NB4 (cell line): Measurements from ENCODE around the gene NTM.

Source experiments
- POLR2A ChIP-seq: IDR thresholded peaks from 2 replicates; pipeline ENCODE4 v1.6.1; 2011; ENCODE audit warnings: mild to moderate bottlenecking; ENCODE audit not compliant: insufficient read length; ENCODE audit errors: extremely low read depth
- TF ChIP-seq, protein P1 (sequence below): IDR thresholded peaks from one replicate; pipeline ENCODE4 v1.5.1; 2012; ENCODE audit warnings: low read depth, low read length

DNA sequence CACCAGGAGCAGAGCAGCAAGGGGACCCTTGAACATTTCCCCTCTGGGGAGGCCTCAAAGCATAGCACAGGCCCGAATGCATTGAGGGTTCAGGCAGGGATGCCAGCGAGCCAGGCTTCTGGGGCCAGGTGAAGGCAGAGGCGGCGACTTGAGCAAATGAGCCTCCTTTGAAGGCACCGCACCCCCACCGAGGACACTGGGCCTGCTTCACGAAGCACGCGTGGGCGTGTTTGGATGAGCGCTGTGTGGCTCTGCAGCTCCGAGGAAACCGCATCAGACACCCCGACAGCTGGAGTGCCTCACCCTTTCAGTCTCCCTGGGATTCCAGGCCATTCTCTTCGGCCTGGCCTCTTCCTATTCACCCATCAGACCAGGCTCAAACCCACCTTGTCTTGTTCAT is 301.8 kb downstream of the NTM start:
- no peak for TF ChIP-seq POLR2A
- TF ChIP-seq, protein P1, sequence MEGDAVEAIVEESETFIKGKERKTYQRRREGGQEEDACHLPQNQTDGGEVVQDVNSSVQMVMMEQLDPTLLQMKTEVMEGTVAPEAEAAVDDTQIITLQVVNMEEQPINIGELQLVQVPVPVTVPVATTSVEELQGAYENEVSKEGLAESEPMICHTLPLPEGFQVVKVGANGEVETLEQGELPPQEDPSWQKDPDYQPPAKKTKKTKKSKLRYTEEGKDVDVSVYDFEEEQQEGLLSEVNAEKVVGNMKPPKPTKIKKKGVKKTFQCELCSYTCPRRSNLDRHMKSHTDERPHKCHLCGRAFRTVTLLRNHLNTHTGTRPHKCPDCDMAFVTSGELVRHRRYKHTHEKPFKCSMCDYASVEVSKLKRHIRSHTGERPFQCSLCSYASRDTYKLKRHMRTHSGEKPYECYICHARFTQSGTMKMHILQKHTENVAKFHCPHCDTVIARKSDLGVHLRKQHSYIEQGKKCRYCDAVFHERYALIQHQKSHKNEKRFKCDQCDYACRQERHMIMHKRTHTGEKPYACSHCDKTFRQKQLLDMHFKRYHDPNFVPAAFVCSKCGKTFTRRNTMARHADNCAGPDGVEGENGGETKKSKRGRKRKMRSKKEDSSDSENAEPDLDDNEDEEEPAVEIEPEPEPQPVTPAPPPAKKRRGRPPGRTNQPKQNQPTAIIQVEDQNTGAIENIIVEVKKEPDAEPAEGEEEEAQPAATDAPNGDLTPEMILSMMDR, result no peak
